HG02840 (cell line): ENCODE measurements around the gene ANKRD28.

ENCODE experiments used
- ATAC-seq: cut with Tn5 transposase; IDR thresholded peaks from one replicate; pipeline ENCODE4 v1.9.1; 2021; ENCODE audit warnings: mild to moderate bottlenecking, moderate library complexity, moderate number of reproducible peaks; ENCODE audit not compliant: unreplicated experiment, low FRiP score

Gene ANKRD28

DNA sequence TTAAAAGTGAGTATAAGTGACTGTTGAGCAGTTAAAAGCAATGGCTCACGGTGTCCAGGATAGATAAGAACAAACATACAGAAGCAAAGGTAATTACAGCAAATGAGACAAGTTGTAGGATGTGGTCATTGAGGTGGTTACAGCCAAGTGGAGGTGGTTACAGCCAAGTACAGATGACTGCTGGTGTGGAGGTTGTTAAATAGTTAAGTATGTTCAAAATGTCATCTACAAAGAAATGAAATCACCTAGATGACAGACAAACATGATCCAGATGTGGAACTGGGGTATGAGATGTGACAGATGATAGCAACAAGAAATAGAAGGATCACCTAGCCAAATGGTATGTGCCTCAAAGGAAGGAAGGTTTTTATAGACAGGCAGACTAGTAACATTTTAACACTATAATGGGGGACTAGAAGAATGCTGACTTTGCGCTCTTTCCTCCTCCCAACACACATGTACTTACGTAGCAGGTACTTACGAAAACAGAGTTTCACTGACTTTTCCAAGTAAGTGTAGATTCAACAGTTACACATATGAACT lies 6.8 kb upstream of the ANKRD28 start:
- ATAC-seq, result peak; percentile 42

DNA sequence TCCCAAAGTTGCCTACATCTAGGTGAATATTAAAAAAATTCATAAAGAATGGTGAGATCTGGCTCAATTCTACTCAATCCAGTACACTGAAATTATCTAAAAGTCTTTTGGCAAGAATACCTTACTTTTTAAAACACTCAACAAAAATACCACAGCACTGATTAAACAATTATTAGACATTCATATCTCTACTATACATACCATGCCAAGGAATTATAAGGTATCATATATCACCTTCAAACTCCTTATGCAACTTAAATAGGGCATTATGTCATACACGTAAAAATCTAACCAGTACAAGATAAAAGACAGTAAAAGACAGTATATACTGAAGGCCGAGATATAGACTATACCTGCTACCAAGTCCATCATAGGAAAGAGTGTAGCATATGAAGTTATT lies 6.1 kb upstream of the ANKRD28 start:
- no peak for ATAC-seq

- no peak for ATAC-seq
Measured at GRCh38 chr3:15801298-15801697, 3.5 kb upstream of the ANKRD28 start.

DNA sequence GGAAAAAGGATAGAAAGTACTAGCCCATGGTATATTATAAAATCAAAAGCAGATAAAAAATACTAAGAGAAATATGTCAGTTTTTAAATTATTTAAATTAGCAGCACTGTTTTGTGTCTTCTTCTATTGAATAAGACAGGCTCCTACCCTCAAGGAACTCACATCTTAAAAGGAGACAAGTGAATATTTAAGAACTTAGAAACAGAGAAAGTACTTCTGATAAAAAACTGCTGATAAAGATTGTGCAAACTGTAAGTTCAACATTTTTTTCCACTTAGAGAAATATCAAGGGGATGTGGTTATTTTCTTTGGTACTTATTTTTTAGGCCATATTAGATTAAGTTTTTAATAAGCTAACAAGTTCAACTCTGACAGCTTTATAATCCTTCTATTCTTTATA lies 3.0 kb upstream of the ANKRD28 start:
- ATAC-seq, result no peak

DNA sequence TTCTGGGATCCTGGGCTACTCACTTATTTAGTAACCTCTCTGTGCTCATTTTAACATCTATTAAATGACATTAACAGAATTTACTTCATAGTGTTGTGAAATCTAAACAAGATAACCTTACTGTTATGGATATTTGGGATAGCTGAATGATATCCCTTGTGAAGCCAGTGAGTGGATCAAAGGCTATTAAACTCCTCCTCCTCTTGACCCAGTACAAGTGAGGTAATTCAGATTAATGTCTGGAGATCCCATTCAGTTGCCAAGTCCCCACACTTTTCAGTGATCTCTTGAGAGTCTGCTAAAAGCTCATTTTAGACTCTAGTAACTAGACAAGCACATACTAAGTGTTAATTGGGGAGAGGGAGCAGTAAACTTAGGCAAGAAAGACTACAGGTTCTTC lies 2.5 kb upstream of the ANKRD28 start:
- no peak for ATAC-seq

- ATAC-seq, result no peak
Measured at GRCh38 chr3:15798533-15799245, 910 bp upstream of the ANKRD28 start.

- ATAC-seq, result no peak
Measured at GRCh38 chr3:15796771-15797641, 773 bp downstream of the ANKRD28 start.

DNA sequence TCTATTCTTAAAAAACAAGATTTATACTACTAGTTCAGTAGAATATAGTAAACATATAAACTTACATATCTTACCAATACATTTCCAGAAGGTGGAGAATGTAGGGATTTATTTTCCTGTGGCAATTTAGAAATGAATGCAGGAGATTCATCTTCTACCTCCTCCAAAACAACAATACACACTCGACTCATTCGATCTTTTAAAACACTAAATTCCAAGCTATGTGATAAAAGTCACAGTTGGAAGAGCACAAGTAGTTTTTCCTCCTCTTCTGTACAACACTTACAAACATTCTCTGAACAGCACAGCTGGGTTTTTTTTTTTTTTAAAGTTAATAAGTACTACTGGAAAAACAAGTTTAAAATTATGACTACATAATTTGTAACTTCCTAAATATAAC lies 1.4 kb downstream of the ANKRD28 start:
- no peak for ATAC-seq

GRCh38 chr3:15795651-15796308 lies 2.0 kb downstream of the ANKRD28 start:
- peak; percentile 37 for ATAC-seq

DNA sequence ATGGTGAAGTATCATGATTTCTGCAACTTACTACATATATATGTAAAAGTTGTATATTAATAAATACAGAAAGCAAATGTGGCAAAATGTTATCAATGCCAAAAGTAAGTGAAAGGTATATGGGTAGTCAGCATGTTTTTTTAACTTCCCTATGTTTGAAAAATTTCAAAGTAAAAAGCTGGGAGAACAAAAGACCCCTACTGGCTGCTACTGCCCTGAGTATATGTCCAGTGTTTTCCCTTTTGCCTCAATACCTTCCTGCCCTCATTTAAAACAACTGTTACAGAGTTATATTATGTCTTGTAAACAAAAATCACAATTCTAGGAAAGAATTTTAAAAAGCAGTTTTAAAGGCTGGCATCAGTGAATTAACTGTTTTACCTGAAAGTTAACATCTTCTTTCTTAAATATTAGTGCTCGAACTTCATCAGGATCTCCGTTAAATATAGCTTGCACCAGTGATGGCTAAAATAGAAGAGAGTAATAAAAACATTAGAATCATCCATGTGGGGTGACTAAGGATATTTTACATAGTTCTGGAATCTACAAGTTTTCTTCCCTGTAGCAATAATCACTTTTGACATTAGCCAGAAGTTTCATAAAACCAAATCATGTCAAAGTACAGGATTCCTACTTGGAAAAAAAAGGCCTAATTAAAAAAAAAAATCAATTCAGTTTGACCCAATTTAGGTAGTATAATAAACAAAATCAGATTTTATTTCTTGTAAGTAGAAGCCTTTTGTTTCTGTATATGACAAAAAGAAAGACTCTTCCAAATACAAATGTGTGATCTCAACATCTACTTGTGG lies 2.7 kb downstream of the ANKRD28 start:
- ATAC-seq, result no peak

DNA sequence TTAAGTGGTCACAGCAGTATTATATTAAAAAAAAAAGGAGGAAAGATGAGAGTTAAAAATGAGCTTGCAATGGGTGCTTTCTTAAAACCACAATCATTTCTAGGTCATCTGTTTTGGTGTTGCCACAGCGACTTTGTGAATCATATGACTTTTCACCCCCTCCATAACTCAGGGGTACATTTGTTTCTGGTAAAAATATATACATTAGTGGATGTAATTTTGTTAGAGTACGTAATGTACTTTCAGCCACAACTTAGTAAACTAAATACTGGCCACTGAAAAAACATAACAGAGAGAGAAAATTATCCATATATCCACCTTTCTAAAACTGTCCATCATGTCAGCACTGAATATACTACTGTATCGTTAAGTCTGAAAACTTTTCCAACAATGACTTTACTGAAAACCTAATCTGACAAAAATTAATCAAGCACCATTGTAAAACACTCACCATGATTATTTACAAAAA lies 3.4 kb downstream of the ANKRD28 start:
- ATAC-seq, result no peak

DNA sequence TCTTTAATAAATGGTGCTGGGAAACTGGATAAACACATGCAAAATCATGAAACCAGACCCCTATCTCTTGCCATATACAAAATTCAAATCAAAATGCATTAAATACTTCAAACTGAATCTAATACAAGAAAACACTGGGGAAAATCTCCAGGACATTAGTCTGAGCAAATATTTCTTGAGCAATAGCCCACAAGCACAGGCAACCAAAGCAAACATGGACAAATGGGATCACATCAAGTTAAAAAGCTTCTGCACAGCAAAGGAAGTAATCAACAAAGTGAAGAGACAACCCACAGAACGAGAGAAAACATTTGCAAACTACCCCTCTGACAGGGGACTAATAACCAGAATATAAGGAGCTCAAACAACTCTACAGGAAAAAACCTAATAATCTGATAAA lies 6.3 kb downstream of the ANKRD28 start:
- no peak for ATAC-seq

DNA sequence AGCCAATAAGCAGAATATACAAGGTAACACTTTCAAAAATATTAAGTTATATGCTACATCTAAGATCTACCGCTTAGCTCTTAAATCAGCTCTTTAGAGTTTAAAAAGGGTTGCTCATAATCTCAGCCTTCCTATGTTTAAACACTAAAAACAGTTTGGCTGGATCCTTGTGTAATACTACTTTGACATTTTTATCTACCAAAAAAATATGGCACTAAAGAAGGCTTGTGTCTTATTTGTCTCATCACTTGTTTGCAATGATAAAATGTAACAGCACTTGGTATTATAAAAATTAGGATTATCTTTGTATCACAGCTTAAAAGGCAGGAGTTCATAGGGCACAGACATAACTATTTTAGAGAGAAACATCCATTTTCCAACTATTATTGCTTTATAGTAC lies 9.8 kb downstream of the ANKRD28 start:
- no peak for ATAC-seq

DNA sequence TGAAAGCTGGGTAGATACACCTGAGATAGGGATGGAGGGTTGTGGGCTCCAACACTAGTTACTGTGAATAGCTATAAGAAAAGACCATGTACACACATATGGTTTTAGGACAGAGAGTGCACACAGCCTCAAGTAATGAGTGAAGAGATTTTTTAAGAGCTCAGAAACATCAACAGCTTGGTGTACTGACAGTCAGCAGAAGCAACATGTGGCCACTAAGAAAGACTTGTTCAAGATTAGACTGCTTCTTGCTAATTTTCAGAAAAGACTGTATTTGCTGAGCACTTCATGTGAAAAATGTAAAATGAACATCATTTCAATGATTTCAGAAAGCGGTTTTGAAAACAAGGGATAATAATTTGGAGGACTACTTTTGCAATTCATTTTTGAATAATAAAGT lies 10.3 kb downstream of the ANKRD28 start:
- ATAC-seq, result no peak

DNA sequence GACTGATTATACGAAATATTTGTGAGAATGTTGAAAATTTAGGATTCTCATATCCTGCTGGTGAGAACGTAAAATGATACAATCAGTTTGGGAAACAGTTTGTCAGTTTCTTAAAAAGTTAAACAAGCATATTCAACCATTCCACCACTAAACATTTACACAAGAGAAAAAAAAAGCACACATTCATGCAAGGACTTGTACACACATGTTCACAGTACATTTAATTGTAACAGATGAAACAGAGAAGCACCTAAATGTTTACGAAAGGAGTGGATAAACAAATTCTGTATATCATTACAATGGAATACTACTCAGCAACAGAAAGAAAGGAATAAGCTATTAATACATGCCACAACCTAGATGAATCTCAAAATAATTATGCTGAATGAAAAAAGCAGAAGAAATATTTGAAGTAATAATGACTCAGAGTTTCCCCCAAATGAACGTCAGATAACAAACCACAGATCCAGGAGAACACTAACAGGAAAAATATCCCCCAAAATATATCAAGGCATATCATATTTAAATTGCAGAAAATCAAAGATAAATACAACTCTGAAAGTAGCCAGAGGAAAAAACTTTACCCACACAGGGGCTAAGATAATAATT lies 14.3 kb downstream of the ANKRD28 start:
- no peak for ATAC-seq

GRCh38 chr3:15782429-15782828 lies 15.3 kb downstream of the ANKRD28 start:
- ATAC-seq, result no peak

DNA sequence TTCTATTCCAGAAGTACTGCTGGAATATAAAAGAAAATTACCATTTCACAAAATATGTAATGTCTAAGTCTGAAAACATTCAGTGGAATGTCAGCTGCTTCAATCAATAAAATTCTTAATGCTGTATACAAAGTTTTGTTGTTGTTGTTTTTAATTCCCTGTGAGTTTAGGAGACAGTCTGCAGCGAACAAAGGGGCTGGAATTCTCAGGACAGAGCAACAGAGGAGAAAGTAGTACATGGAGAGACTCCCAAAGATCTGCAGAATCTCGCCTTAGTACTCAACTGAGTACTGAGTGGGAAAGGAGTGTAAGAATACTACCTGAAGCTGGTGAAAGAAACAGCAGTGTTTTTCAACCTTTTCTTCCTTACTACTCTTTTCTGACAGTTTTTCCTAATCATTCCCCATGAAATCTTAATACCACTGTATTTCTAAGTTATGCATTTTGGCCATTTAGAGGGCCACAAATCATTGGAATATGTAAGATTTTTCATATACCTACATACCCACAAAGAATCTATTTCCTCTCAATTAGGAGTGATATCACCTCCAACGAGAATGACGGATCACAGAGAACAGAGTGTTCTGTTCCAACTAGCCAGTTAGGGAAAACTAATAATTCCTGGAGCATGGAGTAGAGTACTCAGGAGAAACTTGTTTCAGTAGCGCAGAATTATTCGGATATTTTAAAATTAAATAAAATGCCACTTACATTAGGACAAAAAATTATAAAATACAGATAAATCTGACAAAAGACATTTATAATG lies 16.0 kb downstream of the ANKRD28 start:
- ATAC-seq, result no peak

DNA sequence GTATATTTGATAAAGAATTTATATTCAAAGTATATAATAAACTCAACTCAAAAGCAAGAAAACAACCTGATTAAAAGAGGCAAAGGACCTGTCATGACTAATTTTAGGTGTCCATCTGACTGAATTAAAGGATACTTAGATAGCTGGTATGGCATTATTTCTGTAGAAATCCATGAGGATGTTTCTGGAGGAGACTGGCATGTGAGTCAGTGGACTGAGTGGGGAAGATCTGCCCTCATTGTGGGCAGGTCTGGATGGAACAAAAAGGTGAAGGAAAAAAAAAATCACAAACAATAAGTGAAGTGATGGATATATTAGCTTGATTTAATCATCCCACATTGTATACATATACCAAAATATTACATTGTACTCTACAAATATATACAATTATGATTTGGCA lies 16.6 kb downstream of the ANKRD28 start:
- ATAC-seq, result no peak

- no peak for ATAC-seq
Measured at GRCh38 chr3:15779111-15779510, 18.7 kb downstream of the ANKRD28 start.
